ENCODE results near the gene EIF4E2. TPM values are rescaled to one million over a fixed set of nuclear protein-coding genes. Genes with fewer than 3 reads are reported as not detected.

EIF4E2 gene
- total RNA-seq, 1 experiment from 2014 or later: 61.4 TPM

DNA sequence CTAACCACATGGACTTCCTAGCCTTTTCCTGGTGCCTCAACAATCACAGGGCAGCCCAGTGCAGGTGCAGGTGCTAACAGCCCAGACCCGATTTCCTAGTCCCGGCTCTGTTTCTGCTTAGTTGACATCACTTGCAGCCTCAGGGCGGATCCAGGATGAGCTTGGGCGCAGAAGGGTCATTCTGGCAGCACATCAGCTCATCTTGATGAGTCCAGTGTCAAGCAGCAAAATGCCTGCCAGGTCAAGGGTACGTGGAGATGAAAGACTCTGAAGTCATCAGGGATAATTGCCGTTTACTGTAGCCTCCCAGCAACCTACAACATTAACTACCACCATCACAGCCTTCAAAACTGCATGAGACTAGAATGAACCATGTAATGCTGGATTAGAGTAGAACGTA lies 43.5 kb downstream of the EIF4E2 start:
- no peak for DNase-seq (ENCODE audit: low read depth)

DNA sequence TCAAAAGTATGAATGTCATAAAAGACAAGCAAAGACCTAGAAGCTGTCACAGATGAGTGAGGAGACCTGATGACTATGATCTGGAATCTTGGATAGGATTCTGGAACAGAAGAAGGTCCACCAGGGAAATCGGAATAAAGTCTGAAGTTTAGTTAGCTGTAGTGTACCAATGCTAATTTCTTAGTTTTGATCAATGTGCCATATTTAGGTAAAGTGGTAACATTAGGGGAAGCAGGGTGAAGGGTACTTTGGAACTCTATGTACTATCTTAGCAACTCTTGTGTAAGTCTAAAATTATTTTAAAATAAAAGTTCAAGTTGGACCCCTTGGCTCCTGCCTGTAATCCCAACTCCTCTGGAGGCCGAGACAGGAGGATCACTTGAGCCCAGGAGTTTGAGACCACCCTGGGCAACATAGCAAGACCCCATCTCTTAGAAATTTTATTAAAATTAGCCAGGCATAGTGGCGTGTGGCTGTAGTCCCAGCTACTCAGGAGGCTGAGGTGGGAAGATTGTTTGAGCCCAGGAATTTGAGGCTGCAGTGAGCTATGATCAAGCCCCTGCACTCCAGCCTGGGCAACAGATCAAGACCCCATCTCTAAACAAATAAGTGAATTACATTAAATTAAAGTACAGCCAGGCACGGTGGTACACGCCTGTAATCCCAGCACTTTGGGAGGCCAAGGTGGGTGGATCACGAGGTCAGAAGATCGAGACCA lies 47.0 kb downstream of the EIF4E2 start:
- DNase-seq (ENCODE audit: low read depth): no peak

DNA sequence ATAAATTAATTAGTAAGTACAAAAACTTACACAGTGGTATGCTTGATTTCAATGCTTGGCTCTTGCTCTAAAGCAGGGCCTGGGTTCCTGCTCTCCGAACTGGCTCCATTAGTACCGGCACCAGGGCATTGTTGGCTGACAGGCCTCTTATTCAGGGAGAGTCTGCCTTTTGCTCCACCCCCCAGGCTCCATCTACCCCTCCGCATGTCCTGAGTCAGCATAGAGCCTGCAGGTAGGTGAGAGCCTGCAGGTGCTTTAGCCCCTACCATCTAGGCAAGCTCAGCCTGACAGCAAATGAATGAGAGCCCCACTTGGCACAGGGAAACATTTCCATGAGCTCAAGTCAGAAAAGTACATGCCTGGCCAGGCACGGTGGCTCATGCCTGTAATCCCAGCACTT lies 47.8 kb downstream of the EIF4E2 start:
- no peak for DNase-seq (ENCODE audit: low read depth)

DNA sequence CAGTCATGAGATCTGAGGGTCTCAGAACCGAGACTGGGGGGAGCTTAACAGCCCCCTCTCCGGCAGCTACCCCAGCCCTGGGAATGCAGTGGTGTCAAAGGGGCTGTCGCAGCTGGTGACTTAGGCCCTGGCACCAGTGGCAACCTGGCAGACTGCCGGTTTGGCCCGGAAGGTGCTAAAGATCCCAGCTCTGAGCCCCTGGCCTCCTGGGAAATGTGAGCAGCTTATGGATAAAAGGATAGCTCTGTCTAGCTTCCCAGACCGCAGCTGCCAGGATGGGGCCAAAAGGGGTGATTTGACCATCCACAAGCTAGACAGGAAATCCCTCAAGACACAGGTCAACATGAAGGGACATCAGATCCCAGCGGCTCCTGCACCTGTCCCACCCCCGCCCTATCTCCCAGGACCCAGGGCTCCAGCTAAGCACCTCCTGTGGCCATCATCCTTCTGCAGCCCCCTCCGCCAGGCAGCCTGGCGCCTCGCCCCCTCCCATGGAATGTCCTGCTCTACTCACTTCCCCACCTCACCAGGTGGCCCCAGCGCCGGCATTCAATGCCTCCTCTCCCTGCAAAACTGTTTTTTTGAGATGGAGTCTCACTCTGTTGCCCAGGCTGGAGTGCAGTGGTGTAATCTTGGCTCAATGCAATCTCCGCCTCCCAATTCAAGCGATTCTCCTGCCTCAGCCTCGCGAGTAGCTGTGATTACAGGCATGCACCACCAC lies 49.7 kb downstream of the EIF4E2 start:
- DNase-seq (ENCODE audit: low read depth): no peak

DNA sequence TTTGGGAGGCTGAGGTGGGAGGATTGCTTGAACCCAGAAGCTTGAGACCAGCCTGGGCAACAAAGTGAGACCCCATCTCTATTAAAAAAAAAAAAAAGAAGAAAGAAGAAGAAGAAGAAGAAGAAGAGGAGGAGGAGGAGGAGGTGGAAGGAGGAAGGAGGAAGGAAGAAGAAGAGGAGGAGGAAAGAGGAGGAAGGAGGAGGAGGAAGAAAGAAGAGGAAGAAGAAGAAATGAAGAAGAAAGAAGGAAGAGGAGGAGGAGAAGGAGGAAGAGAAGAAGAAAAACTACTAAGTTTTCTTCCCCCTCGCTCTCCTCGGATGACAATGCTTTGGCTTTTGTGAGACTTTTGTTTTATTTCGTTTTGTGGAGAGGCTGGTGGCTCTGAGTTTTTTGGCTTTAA lies 52.8 kb downstream of the EIF4E2 start:
- DNase-seq (ENCODE audit: low read depth): no peak

DNA sequence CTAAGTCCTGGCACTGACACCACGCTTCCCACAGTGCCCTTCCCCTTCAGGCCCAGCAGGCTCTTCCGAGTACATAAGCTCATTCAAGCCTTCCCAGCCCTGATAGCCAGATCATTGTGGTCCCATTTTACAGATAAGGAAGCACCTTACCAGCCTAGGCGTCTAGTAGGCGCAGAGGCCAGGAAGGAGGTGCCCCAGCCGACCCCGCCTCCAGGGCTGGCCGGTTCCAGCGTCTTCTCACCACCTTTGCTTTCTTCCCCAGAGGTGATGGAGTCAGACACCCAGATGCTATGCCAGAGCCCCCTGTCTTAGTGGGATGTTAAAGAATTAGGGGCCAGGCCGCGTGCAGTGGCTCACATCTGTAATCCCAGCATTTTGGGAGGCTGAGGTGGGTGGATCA lies 54.0 kb downstream of the EIF4E2 start:
- DNase-seq (ENCODE audit: low read depth): no peak

DNA sequence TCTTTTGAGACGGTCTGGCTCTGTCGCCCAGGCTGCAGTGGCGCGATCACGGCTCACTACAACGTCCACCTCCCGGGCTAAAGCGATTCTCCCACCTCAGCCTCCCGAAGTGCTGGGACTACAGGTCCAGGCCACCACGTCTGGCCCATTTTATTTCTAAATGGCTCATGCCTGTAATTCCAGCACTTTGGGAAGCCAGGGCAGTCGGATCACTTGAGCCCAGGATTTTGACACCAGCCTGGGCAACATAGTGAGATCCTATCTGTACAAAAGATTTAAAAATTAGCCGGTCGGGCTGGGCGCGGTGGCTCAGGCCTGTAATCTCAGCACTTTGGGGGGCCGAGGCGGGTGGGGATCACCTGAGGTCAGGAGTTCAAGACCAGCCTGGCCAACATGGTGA lies 56.5 kb downstream of the EIF4E2 start:
- no peak for DNase-seq (ENCODE audit: low read depth)

DNA sequence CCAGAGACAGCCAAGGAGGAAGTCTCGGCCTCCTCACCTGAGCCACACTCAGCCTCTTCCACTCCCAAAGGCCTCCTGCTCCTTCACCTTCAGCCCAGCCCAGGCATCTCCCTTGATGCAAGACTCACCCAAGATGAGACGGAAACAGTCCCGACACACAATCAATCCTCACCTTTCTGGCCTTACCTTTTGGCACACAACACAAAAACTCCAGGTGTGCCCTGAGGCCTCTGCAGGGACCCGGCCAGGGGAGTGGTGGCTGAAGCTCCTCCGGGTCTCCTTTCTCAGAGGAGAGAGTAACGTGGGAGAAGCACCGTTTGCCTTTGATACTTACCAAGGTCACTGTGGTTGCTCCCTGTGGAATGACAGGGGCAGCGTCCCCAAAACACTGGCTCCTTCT lies 59.1 kb downstream of the EIF4E2 start:
- no peak for DNase-seq (ENCODE audit: low read depth)

DNA sequence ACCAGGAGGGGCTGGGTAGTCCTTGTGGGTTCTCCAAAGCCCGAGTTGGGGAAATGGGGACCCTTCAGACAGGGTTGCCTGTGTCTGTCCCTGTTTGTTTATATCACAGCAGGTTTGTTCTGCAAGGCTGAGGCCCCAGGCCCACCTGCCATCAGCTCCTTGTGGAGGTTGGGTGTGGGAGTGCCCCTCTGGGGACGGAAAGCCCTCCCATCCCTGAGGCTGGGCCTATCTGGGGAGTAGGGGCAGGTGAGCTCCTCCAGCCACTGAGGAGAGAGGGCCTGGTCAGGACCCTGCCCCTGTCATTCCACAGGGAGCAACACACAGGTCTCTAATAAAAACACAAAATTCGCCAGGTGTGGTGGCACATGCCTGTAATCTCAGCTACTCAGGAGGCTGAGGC lies 59.6 kb downstream of the EIF4E2 start:
- no peak for DNase-seq (ENCODE audit: low read depth)

DNA sequence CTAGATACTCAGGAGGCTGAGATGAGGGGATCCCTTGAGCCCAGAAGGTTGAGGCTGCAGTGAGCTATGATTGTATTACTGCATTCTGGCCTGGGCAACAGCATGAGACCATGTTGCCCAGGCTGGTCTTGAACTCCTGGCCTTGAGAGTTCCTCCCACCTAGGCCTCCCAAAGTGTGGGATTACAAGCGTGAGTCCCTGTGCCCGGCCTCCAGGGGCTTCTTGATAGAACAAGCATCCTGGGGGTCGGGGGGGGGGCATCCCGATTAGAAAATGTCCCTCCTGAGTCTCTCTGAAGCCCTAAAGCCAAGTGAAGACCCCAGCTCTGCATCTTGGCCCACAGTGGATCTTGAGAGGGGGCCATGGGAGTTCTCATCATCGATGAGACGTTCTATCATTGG lies 60.6 kb downstream of the EIF4E2 start:
- DNase-seq (ENCODE audit: low read depth): no peak

DNA sequence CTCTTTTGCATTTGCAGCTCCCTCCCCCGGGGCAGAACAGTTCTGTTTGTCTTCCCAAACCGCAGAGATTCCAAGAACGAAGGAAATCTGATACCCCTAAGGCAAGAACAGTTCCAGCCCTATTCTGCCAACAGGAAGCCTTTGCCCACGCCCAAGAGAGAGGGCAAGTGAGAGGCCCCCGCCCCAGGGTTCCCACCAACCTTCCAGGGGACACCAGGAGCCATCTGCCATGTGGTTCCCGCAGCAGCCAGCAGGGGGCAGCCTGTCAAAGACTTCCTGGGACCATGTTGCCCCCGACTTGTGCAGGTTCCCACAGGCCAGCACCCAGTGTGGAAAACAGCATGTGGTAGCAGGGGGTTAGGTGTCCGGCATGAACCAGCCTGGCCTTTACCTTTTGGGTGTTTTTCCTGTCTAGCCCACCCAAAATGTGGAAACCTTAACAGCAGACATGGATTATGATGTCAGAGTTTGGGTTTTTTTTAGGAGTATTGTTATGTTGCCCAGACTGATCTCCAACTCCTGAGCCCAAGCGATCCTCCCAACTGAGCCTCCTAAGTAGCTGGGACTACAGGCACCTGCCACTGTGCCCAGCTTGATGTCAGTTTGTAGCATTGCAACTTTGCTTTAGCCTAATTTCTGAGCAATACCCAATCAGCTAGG lies 61.2 kb downstream of the EIF4E2 start:
- DNase-seq (ENCODE audit: low read depth): peak; percentile 79

DNA sequence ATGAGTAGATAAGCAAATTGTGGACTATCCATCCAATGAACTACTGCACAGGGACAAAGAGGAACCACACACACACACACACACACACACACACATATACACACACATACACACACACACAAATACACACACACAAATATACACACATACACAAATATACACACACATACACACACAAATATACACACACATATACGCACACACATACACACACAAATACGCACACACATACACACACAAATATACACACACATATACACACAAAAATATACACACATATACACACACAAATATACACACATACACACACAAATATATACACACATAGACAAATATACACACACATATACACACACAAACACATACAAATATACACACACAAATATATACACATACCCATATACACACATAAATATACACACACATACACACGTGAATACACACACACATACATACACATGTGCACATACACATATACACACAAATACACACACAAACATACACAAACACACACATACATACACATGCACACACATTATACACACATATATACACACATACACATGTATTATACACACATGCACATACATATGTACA lies 63.1 kb downstream of the EIF4E2 start:
- DNase-seq (ENCODE audit: low read depth): no peak

DNA sequence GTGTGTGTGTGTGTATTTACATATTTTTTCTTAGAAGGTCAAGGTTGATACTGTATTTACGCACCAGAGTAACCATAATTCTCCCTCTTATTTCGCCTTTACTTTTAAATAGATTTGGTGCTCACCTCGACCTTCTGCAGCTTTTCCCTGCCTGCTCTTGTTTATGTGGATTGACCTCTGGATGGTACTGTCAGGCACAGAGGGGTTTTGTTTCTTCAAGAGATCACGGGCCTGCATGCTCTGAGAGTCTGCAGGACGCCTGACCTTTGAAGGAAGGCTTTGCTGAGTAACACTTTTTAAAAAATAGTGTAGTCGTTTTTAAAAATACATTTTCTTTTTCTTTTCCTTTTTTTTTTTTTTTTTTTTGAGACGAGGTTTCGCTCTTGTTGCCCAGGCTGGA lies 64.8 kb downstream of the EIF4E2 start:
- no peak for DNase-seq (ENCODE audit: low read depth)

Other genes starting within 250 kb of the EIF4E2 start
- not detected in 2 replicates for gene ALPP, start 171.9 kb upstream of the EIF4E2 start, total RNA-seq (2014; rRNA removed)
- gene ALPG, start 143.8 kb upstream of the EIF4E2 start, total RNA-seq (2014; rRNA removed): not detected in 2 replicates
- not detected in 2 replicates for gene ALPI, start 94.5 kb upstream of the EIF4E2 start, total RNA-seq (2014; rRNA removed)
- not detected in 2 replicates for gene ECEL1, start 62.9 kb upstream of the EIF4E2 start, total RNA-seq (2014; rRNA removed)
- 0.40 and 0.71 TPM in 2 replicates for gene PRSS56, start 30.3 kb upstream of the EIF4E2 start, total RNA-seq (2014; rRNA removed)
- 1.1 and 7.1 TPM in 2 replicates for gene CHRND, start 24.5 kb upstream of the EIF4E2 start, total RNA-seq (2014; rRNA removed)
- gene CHRNG, start 11.0 kb upstream of the EIF4E2 start, total RNA-seq (2014; rRNA removed): 0.83 and 5.5 TPM in 2 replicates
- 5.0 and 5.1 TPM in 2 replicates for gene TIGD1, start 132 bp upstream of the EIF4E2 start, total RNA-seq (2014; rRNA removed)
- 0.19 and 0.52 TPM in 2 replicates for gene EFHD1, start 82.9 kb downstream of the EIF4E2 start, total RNA-seq (2014; rRNA removed)
- 52.5 and 54.8 TPM in 2 replicates for gene GIGYF2, start 146.6 kb downstream of the EIF4E2 start, total RNA-seq (2014; rRNA removed)
- gene KCNJ13, start 225.9 kb downstream of the EIF4E2 start, total RNA-seq (2014; rRNA removed): not detected in 2 replicates

Measured in LHCN-M2 (cell line).